GM19463 (cell line): ENCODE results near the gene CHCHD6.

ENCODE experiments used
- ATAC-seq: cut with Tn5 transposase; IDR thresholded peaks from one replicate; pipeline ENCODE4 v1.9.1; 2021; ENCODE audit warnings: mild to moderate bottlenecking, moderate library complexity; ENCODE audit not compliant: unreplicated experiment

Gene CHCHD6

DNA sequence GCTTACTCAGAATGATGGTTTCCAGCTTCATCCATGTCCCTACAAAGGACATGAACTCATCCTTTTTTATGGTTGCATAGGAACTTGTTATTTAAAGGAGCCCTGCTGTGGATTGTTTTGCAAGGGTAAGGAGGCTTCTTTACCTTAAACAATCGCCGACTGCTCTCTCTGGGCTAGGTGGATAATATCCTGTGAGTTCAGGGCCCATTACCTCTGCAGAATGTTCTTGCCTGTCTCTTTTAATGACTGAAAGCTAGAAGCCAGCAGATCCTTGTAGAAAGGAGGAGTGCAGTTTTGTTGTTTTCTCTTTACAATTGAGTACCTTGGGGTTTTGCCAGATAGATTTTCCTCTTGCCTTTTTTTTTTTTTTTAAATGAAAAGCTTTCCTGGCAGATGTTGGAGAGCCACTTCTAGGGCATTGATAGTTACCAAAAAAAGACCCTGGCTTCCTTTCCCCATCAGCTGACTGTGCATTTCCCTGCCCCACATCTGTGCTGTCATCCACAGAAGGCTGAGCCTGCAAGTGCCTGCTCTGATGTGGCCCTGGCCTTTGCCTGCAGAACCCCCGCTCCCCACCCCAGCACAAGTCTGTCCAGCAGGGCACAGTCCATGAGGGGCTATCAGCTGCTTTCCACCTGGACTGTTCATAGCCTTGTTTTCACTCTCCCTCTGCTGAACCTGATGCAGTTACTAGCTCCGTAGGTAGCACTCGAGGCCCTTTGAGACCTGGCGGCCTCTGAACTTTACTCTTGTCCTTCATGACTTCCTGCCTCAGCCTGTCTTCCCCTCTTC is 113.1 kb downstream of the CHCHD6 start:
- no peak for ATAC-seq

- ATAC-seq: no peak
These were observed 113.7 kb downstream of the CHCHD6 start for GRCh38 chr3:126817781-126818180.

- ATAC-seq: no peak
These were observed 114.5 kb downstream of the CHCHD6 start for GRCh38 chr3:126818400-126819095.

DNA sequence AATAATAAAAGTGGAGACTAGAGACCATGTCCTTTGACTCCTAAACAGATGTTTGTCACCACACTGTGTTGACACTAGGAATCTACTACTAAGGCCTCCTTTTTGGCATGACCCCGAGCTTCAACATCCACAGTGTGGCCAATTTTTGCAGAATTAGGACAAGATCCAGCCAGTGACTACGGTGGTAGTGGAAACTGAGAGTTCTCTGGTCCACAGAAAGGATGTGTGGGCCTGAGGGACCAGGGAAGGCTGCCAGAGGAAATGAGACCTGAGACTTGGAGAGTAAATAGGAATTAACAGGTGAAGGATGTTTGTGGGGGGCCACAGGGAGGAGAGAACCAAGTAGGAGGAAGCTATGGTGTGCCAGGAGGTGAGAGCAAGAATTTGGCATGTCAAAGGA is 122.7 kb downstream of the CHCHD6 start:
- ATAC-seq: no peak

- no peak for ATAC-seq
These were observed 123.1 kb downstream of the CHCHD6 start for GRCh38 chr3:126827121-126827520.

DNA sequence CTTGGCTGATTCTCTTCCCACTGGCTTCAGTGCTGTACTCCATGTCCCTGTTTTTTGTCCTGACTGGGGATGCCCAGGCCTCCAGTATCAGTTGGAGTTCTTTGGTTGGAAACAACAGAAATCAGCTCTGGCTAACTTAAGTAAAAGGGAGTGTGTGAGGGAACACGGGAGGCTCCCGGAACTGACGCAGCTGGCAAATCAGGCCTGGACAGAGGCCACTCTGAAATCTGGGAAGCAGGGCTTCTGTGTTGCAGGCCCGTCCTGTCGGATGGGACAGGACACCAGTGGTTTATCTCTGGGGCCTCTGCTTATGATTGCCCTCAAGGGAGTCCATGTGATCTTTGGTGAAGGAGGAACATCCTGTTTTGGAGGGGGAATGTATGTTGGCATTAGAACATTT is 124.3 kb downstream of the CHCHD6 start:
- ATAC-seq: no peak

GRCh38 chr3:126832933-126833332 is 128.9 kb downstream of the CHCHD6 start:
- ATAC-seq: no peak

DNA sequence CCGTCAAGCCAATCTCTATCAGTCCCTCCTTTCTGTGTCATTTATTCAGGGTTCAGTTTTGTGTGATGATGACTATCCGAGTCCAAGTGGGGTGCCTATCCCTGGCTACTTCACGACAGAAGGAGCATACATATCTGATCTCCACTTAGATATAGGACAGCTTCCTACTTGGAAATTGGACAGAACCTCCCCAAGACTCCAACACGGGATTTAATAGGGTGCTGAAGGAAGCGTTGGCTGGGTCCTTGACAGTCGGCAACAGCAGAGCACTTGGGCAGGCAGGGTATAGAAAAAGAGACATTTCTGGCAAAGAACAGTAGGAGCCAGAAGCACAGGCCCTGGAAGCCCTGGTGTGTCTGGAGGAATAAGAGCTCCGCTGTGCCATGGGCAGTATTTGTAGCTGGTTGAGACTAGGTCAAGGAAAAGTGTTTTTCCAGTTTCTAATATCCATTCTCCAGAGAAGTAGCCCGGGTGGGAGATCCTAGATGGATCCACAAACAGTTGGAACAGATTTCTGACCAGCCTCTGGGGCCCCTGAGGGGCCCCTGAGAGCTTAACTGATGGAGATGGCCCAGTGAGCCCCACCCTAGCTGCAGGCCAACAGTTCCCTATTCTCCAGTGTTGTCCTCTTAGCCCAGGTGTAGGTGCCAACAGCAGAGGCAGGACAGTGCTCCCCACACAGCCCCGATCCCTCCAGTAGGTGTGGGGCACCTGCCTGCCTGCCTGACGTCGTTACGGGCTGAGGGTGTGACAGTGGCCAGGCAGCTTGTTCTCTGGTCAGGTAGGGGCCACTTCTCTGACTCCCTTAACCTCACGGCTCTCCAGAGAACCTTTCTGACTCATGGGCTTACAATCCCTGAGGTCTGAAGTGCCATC is 130.8 kb downstream of the CHCHD6 start:
- ATAC-seq: no peak

DNA sequence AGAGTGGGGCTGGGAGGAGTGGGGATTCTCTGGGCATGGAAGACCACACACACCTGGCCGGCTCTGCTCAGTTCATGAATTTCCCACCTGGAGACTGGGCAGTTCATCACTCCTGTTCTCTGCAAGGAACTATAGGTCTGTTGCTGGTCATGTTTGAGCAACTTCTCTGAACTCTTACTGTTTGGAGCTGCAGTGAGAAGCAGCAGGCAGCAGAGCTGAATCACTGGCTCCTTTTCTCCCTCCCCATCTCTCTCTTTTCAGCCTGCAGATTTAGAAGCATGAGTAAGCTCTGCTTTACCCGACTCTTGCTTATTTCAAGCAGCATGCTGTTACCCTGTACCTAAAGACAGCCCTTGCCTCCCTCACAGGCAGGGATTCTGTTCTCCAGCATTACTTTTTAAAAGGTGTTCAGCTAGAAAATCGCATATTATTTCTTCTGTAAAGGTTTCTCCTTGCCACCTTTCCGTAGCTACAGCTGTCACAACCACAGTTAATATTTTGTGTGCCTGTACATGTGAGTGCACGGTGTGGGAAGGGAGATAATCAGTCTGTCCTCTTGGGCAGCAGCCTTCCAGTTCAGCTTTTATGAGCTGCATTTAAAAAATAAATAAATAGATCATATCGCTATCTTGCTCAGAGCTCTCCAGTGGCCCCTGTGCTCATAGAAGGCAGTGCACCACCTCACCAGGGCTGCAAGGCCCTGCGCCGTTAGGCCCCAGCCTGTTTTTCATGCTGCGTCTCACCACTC is 131.6 kb downstream of the CHCHD6 start:
- ATAC-seq: no peak

DNA sequence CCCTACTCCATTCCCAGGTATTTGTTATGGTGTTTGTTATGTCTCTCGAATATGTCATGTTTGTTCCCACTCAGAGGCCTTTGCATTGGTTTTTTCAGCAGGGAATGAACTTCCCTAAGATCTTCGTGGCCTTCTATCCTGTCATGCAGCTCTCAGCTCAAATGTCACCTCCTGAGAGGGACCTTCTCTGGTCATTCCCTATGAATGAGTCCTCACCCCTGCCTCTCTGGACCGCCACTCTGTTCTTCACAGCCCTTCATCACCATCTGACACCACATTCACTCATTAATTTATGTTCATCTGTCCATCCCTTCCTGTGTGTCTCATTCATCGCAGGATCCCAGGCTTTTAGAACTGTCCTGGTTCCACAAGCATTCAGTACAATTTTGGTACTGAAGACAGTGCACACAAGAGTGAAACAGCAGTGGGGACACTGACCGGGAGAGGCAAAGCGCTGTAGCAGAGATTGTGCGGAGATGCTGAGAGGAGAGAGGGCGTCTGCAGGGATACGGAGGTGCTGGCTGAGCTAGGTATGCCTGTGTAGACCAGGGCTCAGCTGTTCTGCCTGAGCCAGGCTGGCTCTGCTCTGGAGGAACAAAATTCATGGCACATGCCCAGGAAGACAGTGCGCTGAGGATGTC is 132.3 kb downstream of the CHCHD6 start:
- no peak for ATAC-seq

DNA sequence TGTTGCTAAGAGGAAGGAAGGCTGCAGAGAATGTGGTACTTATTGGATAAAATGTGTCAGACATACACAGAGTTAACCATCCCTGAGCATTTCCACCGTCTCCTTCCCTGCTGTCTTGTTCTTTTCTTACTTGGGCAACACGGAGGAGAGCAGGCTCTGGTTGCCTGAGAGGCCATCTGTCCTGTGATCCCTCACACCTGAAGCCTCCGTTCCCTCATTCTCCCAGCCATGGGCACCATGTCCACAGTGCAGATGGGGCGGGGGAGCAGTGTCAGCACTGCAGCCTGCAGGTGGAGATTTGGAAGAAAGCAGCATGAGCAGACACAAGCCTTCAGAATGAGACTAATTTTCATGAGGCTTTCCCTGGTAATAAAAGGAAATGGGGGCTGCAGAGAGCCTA is 133.7 kb downstream of the CHCHD6 start:
- no peak for ATAC-seq

DNA sequence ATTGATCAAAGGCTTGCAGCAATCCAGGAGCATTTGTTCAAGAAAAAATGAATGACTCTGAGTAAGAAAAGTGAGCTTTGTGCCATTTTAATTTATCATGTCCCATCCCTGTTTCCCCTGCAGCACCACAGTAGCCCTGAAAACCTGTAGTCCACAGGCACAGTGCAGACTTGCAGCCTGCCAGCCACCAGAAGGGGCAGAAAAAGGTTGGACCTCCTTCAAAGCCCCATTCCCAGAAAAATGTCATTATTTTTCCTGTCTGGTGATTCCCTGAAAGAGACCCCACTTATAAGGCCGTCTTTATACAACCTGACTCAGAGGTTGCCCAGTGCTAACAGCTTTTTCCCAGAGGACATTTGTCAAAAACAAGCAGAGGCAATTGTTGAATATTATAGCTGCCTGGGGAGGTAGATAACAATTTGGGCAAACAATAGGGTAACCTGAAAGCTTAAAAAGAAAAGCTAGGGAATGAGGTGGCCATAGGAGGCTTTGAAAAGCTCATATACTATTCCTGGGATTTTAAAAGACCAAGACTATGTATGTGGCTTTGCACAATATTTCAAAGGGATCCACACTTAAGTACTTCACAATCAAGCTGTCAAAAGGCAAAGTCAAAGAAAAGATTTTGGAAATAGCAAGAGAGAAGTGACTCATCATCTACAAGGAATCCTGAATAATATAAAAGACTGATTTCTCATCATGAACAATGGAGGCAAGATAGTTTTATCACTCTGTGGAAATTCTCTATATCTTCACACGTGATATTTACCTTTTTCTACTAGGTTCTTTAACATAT is 142.1 kb downstream of the CHCHD6 start:
- ATAC-seq: no peak

GRCh38 chr3:126847061-126847460 is 143.0 kb downstream of the CHCHD6 start:
- ATAC-seq: no peak

DNA sequence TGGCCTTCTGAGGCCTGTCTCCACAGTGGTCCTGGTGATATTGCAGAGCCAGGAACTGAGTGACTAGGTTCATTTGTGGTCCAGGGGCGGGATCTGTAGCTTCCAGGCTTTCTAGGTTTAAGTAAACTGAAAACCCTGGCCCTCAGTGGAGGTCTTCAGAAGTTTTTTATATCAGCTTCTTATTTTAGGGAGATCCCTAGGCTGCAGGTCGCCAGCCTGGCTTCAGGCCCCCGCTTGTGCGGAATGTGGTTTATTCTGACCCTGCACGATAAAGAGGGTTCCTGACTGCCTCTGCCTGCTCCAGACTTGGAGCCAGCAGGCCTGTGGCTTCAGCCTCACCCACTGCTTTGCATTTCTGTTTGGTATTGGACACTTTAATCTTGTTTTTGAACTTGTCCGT is 145.0 kb downstream of the CHCHD6 start:
- ATAC-seq: no peak

GRCh38 chr3:126849768-126850167 is 145.7 kb downstream of the CHCHD6 start:
- ATAC-seq: no peak

DNA sequence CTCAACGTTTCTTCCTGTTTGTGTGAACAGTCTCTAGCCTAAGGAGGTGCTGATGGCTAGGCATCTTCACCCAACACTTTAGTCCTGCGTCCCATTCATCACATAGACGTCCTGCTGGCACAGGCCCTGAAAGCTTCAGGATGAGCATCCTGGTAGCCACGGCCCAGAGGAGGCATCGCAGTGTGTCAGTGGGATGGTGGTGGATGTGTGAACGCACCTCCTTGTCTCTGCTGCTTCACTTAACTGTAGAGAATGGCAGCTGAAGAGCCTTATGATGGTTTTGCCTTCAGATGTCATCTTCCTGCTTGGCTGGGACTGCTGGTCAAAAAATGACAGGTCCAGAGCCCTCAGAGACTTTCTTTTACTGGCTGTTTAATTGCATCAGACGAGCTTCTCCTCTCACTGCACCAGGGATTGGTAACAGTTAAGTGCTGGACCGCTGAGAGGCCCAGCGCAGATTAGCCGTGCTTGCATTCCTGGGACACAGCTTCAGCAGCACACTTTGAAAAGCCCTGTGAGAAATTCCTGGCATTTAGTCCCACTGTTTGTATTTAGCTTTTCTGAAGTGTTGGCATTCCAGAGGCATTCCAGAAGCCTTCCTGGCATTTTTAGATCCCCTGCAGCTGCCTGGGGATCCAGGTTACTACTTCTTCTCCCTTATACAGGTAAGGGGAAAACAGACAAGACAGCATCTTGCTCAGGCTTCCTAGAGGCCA is 146.5 kb downstream of the CHCHD6 start:
- no peak for ATAC-seq

DNA sequence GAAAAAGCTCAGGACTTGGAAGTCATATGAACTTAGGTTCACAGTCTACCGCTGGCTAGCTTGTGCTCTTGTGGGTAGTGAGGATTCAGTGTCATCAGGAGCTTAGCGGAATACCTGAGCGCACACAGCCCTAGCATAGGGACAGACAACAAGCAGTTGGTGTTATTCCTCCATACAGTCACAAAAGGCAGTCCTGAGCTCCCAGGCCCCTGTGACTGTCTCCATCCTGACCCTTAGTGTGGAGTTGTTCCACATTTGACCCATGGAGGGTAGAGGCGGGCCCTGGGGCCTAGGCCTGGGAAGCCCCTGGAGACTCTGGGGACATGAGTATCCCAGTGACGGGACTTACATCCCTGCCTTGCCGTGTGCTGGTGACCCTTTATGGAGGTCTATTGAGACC is 147.3 kb downstream of the CHCHD6 start:
- no peak for ATAC-seq

DNA sequence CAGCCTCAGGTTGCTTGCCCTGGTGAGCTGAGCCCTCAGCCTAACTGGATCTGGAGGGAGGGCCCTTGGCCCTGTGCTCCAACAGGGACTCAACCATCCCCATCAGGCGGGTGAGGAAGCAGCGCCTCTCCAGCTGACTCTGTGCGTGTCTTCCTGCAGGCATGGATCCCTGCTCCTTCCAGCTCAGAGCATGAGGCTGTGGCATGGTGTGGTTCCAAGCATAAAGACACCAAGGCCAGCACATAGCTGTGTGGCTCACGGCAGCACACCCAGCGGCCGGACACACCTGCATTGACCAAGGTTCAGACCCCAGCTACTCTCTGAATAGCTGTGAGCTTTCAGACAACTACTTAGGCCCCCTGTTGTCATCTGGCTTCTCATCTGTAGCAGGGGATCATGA is 147.9 kb downstream of the CHCHD6 start:
- ATAC-seq: no peak

GRCh38 chr3:126852511-126852910 is 148.5 kb downstream of the CHCHD6 start:
- ATAC-seq: no peak
